K562 (cell line): ENCODE measurements around the gene MYPN. TPM values are rescaled to one million over a fixed set of nuclear protein-coding genes. Genes with fewer than 3 reads are reported as not detected.
A peak's percentile ranks its signal among the peaks of the same experiment; 100 is the strongest.

Experiments used
- BCOR ChIP-seq: fragments of 450-650 bp; IDR thresholded peaks from 2 replicates; pipeline ENCODE4 v1.6.1; 2016
- CBFA2T3 ChIP-seq: fragments of 450-650 bp; IDR thresholded peaks from 2 replicates; pipeline ENCODE4 v1.6.1; 2017
- CREB5 ChIP-seq: fragments of 250-450 bp; sonication (Bioruptor Pico); IDR thresholded peaks from 2 replicates; pipeline ENCODE4 v1.5.0; 2020; ENCODE audit warnings: mild to moderate bottlenecking
- DIDO1 ChIP-seq: fragments of 450-650 bp; IDR thresholded peaks from 2 replicates; pipeline ENCODE4 v1.6.1; 2016; ENCODE audit warnings: low read depth, missing biosample characterization, missing genetic modification characterization
- DPF2 ChIP-seq: fragments of 450-650 bp; IDR thresholded peaks from 2 replicates; pipeline ENCODE4 v1.6.1; 2016
- FOSL1 ChIP-seq: fragments of 200-800 bp; sonication (Bioruptor generic); conservative IDR thresholded peaks from 2 replicates; pipeline ENCODE4 v1.6.1; 2016; ENCODE audit warnings: missing genetic modification characterization, missing compliant biosample characterization
- KAT8 ChIP-seq: fragments of 450-650 bp; IDR thresholded peaks from 2 replicates; pipeline ENCODE4 v1.6.1; 2016; ENCODE audit warnings: low read depth, mild to moderate bottlenecking
- NCOA1 ChIP-seq: fragments of 450-650 bp; IDR thresholded peaks from 2 replicates; pipeline ENCODE4 v1.6.1; 2016; ENCODE audit warnings: low read depth
- NFATC3 ChIP-seq: fragments of 450-650 bp; IDR thresholded peaks from 2 replicates; pipeline ENCODE4 v1.6.1; 2017; ENCODE audit warnings: mild to moderate bottlenecking
- NR2C1 ChIP-seq, 2 experiments: fragments of 450-650 bp; IDR thresholded peaks; 2 replicates each; pipeline ENCODE4 v1.6.1; 2017; ENCODE audit warnings: mild to moderate bottlenecking in 2 of 2, antibody characterized with exemption in 1 of 2, inconsistent platforms in 1 of 2, missing compliant biosample characterization in 1 of 2, missing genetic modification characterization in 1 of 2
- SMARCB1 ChIP-seq: IDR thresholded peaks from 2 replicates; pipeline ENCODE4 v1.6.1; 2011; ENCODE audit warnings: improper control_type of control experiment, low read depth; ENCODE audit not compliant: insufficient read length
- SMC3 ChIP-seq: conservative IDR thresholded peaks from 2 replicates; pipeline ENCODE4 v1.6.1; 2011; ENCODE audit warnings: low read depth, low read length, improper control_type of control experiment; ENCODE audit not compliant: insufficient read depth
- ZBTB49 ChIP-seq: sonication (generic); formaldehyde crosslinking; IDR thresholded peaks from 2 replicates; pipeline ENCODE4 v1.8.0; 2022; ENCODE audit warnings: missing genetic modification reagents, mild to moderate bottlenecking, borderline replicate concordance
- ZNF23 ChIP-seq: fragments of 250-450 bp; sonication (Bioruptor Pico); IDR thresholded peaks from 2 replicates; pipeline ENCODE4 v1.4.0; 2020; ENCODE audit warnings: mild to moderate bottlenecking
- ZNF561 ChIP-seq: fragments of 450-650 bp; formaldehyde crosslinking; conservative IDR thresholded peaks from 2 replicates; pipeline ENCODE4 v1.4.0; 2020; ENCODE audit warnings: mild to moderate bottlenecking, moderate library complexity
- polyA plus RNA-seq, 8 experiments: library from polyadenylated mRNA; depleted of rRNA in 4 of 8; stranded (reverse) in 5 of 8; unstranded in 3 of 8; fragments of >200 nt; fragmentation: Nextera tagmentation in 2 of 8; fragmentation: Illumina TruSeq in 1 of 8; extraction: Ambion mirVana in 2 of 8; extraction: Trizol in 1 of 8; gene quantifications; 2 replicates each; pipeline versions ENCODE4 v1.2.1 to v1.2.3, GENCODE V29; 2011 to 2014; ENCODE audit warnings: inconsistent platforms in 1 of 8, missing spikeins in 1 of 8
- total RNA-seq, 7 experiments: library from RNA; depleted of rRNA in 6 of 7; stranded (reverse); fragments of >200 nt in 6 of 7; fragmentation: Illumina TruSeq in 2 of 7; extraction: Trizol in 2 of 7; gene quantifications; 2 replicates each; pipeline versions ENCODE4 v1.2.1 to v1.2.3, GENCODE V29; 2011 to 2021; ENCODE audit warnings: low replicate concordance in 1 of 7
- TF ChIP-seq, protein P1 (sequence below), 2 experiments: fragments of 450-650 bp; formaldehyde crosslinking in 1 of 2; IDR thresholded peaks; 2 replicates each; pipeline versions ENCODE4 v1.4.0 to v1.6.1; 2014 to 2020; ENCODE audit warnings: mild to moderate bottlenecking in 2 of 2, borderline replicate concordance in 1 of 2, low read depth in 1 of 2

Gene MYPN
- total and polyA plus RNA-seq, 9 of the 15 experiments (the other 6 are each of a cell fraction or from before 2014, with no cell fraction given), result not detected

DNA sequence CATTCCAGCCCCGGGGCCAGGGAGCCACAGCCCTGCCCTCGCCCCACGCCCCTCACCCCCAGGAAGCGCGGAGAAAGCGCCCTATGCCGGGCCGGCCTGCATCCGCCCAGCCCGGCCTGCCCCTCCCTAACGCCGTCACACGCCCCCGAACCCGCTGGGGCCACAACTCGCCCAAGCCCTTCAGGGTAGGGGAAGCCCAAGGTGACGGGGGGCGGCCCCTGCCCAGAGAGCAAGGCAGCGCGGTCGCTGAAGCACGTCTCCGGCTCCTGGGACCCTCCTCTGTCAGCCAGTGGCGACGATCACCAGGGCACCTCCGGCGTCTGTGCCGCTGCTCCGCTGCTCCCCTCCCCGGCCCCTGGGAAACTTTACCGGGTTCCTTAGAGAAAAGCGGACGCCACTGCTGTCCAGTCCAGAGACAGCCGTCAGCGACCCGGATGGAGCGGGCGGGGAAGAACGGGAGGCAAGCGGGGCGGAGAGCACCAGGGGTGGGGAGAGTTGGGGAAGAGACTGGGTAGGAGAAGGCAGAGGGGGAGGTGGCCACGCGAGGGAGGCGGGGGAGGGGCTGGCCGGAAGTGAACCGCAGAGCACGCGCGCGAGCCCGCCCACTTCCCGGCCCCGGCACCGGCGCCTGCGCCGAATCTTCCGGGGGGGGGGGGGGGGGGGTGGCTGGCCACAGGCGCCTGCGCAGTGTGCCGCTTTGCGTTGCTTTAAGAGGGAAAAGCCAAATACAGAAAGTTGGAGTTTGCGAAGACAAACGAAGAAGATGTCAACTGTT lies 34.3 kb upstream of the MYPN start, which contains the start of gene HERC4 (continued):
- no peak for TF ChIP-seq CREB5 (CRISPR knock-in tag)
- TF ChIP-seq DPF2, result peak; percentile 37; the same call in 1 of the 2 replicates
- TF ChIP-seq ZBTB49 (CRISPR knock-in tag), result 0 out of 2 replicates have a peak, but pooled peaks have one; percentile 60
- TF ChIP-seq SMARCB1, result no peak
- TF ChIP-seq FOSL1 (tag), result no peak
- TF ChIP-seq, protein P1, sequence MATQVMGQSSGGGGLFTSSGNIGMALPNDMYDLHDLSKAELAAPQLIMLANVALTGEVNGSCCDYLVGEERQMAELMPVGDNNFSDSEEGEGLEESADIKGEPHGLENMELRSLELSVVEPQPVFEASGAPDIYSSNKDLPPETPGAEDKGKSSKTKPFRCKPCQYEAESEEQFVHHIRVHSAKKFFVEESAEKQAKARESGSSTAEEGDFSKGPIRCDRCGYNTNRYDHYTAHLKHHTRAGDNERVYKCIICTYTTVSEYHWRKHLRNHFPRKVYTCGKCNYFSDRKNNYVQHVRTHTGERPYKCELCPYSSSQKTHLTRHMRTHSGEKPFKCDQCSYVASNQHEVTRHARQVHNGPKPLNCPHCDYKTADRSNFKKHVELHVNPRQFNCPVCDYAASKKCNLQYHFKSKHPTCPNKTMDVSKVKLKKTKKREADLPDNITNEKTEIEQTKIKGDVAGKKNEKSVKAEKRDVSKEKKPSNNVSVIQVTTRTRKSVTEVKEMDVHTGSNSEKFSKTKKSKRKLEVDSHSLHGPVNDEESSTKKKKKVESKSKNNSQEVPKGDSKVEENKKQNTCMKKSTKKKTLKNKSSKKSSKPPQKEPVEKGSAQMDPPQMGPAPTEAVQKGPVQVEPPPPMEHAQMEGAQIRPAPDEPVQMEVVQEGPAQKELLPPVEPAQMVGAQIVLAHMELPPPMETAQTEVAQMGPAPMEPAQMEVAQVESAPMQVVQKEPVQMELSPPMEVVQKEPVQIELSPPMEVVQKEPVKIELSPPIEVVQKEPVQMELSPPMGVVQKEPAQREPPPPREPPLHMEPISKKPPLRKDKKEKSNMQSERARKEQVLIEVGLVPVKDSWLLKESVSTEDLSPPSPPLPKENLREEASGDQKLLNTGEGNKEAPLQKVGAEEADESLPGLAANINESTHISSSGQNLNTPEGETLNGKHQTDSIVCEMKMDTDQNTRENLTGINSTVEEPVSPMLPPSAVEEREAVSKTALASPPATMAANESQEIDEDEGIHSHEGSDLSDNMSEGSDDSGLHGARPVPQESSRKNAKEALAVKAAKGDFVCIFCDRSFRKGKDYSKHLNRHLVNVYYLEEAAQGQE (IDR thresholded peaks at IDR 0.05; ENCODE audit: borderline replicate concordance), result peak; percentile 11; the same call in 1 of the 2 replicates
- TF ChIP-seq, protein P1 (CRISPR knock-in tag; IDR thresholded peaks at IDR 0.05; ENCODE audit: low read depth), result peak; percentile 83; the same call in 1 of the 2 replicates
- no peak for TF ChIP-seq BCOR
- 0 out of 2 replicates have a peak, but pooled peaks have one; percentile 2 for TF ChIP-seq CBFA2T3
- no peak for TF ChIP-seq ZNF561 (CRISPR knock-in tag)
- TF ChIP-seq DIDO1, result no peak
- TF ChIP-seq SMC3, result no peak
- TF ChIP-seq NR2C1 (IDR thresholded peaks at IDR 0.05), result 0 out of 2 replicates have a peak, but pooled peaks have one; percentile 30
- TF ChIP-seq NR2C1 (tag; IDR thresholded peaks at IDR 0.05), result peak; percentile 59; the same call in 1 of the 2 replicates
- TF ChIP-seq NFATC3, result no peak
- TF ChIP-seq KAT8, result no peak
- TF ChIP-seq NCOA1, result peak; percentile 31; the same call in 1 of the 2 replicates
- no peak for TF ChIP-seq ZNF23 (CRISPR knock-in tag)
